Stimulated activated CD4-positive, alpha-beta T cell treated with anti-CD3 and anti-CD28 coated beads, Interleukin-12 subunit alpha, Interleukin-12 subunit beta, amount 100 ng/mL, for 24 hours (primary cell): Measurements from ENCODE around the gene GLIPR1L2.
"Not testable (repeated sequence)": the region's sequence is repeated elsewhere in the genome, so short reads cannot be mapped to it uniquely, and the experiment has no call there.

Experiments used
- DNase-seq, 2 experiments: peaks; one replicate each; pipeline ENCODE4 v3.0.0-alpha.2; 2020; ENCODE audit warnings: low read depth in 2 of 2

GLIPR1L2 gene

GRCh38 chr12:75437564-75437963, 46.7 kb downstream of the GLIPR1L2 start:
- no peak for DNase-seq

GRCh38 chr12:75438059-75438754, 47.3 kb downstream of the GLIPR1L2 start:
- no peak for DNase-seq

- no peak for DNase-seq
Observed at GRCh38 chr12:75439048-75439447, 48.2 kb downstream of the GLIPR1L2 start.

- no peak for DNase-seq
Observed at GRCh38 chr12:75439930-75440329, 49.0 kb downstream of the GLIPR1L2 start.

GRCh38 chr12:75441687-75442449, 51.0 kb downstream of the GLIPR1L2 start:
- not testable (repeated sequence) for DNase-seq

- not testable (repeated sequence) for DNase-seq
Observed at GRCh38 chr12:75442454-75442853, 51.6 kb downstream of the GLIPR1L2 start.

GRCh38 chr12:75443709-75444108, 52.8 kb downstream of the GLIPR1L2 start:
- DNase-seq = no peak

GRCh38 chr12:75444429-75445136, 53.7 kb downstream of the GLIPR1L2 start:
- DNase-seq = no peak

GRCh38 chr12:75445137-75445507, 54.2 kb downstream of the GLIPR1L2 start:
- DNase-seq = not testable (repeated sequence)

GRCh38 chr12:75446857-75447256, 56.0 kb downstream of the GLIPR1L2 start:
- no peak for DNase-seq

GRCh38 chr12:75447691-75448393, 57.0 kb downstream of the GLIPR1L2 start:
- DNase-seq = no peak

- DNase-seq = no peak
Observed at GRCh38 chr12:75452675-75453330, 61.9 kb downstream of the GLIPR1L2 start.

GRCh38 chr12:75455839-75456238, 65.0 kb downstream of the GLIPR1L2 start:
- no peak for DNase-seq

- no peak for DNase-seq
Observed at GRCh38 chr12:75457191-75457590, 66.3 kb downstream of the GLIPR1L2 start.

GRCh38 chr12:75457866-75458265, 67.0 kb downstream of the GLIPR1L2 start:
- not testable (repeated sequence) for DNase-seq

GRCh38 chr12:75459755-75460154, 68.9 kb downstream of the GLIPR1L2 start:
- no peak for DNase-seq

GRCh38 chr12:75460204-75460603, 69.3 kb downstream of the GLIPR1L2 start:
- DNase-seq = no peak

- no peak for DNase-seq
Observed at GRCh38 chr12:75471902-75472890, 81.3 kb downstream of the GLIPR1L2 start.

- DNase-seq = no peak
Observed at GRCh38 chr12:75474116-75474515, 83.2 kb downstream of the GLIPR1L2 start.

GRCh38 chr12:75476071-75476470, 85.2 kb downstream of the GLIPR1L2 start:
- peak in 1 of 2 experiments; percentile 44 for DNase-seq
